ENCODE results near the gene IL17B.

IL17B gene

GRCh38 chr5:149414405-149415065, 35.4 kb upstream of the IL17B start:
- DNase-seq, result no peak

GRCh38 chr5:149413477-149414210, 34.6 kb upstream of the IL17B start:
- no peak for DNase-seq

GRCh38 chr5:149412783-149413476, 33.8 kb upstream of the IL17B start:
- DNase-seq, result no peak

- DNase-seq, result no peak
Measured at GRCh38 chr5:149411738-149412519, 32.8 kb upstream of the IL17B start.

- no peak for DNase-seq
Measured at GRCh38 chr5:149410721-149411432, 31.8 kb upstream of the IL17B start.

- no peak for DNase-seq
Measured at GRCh38 chr5:149410071-149410470, 31.0 kb upstream of the IL17B start.

GRCh38 chr5:149409268-149409948, 30.3 kb upstream of the IL17B start:
- DNase-seq, result no peak

- no peak for DNase-seq
Measured at GRCh38 chr5:149408252-149409099, 29.4 kb upstream of the IL17B start.

- no peak for DNase-seq
Measured at GRCh38 chr5:149407323-149408251, 28.5 kb upstream of the IL17B start.

- no peak for DNase-seq
Measured at GRCh38 chr5:149406979-149407306, 27.9 kb upstream of the IL17B start.

GRCh38 chr5:149406203-149406978, 27.3 kb upstream of the IL17B start:
- DNase-seq, result no peak

- DNase-seq, result no peak
Measured at GRCh38 chr5:149405550-149406202, 26.6 kb upstream of the IL17B start.

GRCh38 chr5:149404746-149405549, 25.9 kb upstream of the IL17B start:
- no peak for DNase-seq

- DNase-seq, result no peak
Measured at GRCh38 chr5:149403923-149404745, 25.0 kb upstream of the IL17B start.

GRCh38 chr5:149402291-149402690, 23.2 kb upstream of the IL17B start:
- DNase-seq, result no peak

- no peak for DNase-seq
Measured at GRCh38 chr5:149401051-149401450, 22.0 kb upstream of the IL17B start.

GRCh38 chr5:149400304-149400703, 21.2 kb upstream of the IL17B start:
- no peak for DNase-seq

Measured in NCI-H345 (cell line).